Measurements from ENCODE around the gene CTAG1A. TPM values are rescaled to one million over a fixed set of nuclear protein-coding genes. Genes with fewer than 3 reads are reported as not detected.

The CTAG1A gene
- total RNA-seq, 2 experiments from 2014 or later, result not detected

DNA sequence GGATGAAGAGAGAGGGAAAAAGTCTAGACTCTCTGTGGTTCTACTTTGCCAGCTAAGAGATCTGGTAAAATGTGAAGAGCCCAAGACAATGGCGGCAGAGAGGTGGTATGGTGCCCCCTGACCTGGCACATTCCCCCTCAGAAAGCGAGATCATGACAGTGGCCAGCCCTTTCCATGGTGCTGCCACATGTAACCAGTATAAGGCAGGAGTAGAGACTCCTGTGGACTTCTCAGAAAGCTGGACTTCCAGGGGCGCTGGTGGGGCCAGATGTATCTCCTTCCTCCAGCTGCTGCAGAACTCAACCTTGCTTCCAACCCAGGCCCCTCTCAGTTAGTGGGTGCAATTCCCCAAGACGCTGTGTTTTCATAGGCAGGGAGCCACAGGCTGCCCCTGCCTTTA, 9.6 kb downstream of the CTAG1A start:
- H3K4me3 ChIP-seq (ENCODE audit: low read length), result no peak overlapping the region
- ChIA-PET POLR2A (no interaction called here), CTCF (no interaction called here)
- no peaks in the 10 kb centered on the region for H3K9me3 Mint-ChIP-seq
- DNase-seq (no peak), ATAC-seq (ENCODE audit: poor library complexity) (no peak)
- H3K36me3 Mint-ChIP-seq (ENCODE audit: low read depth), result no peaks in the 10 kb centered on the region
- H3K27ac ChIP-seq (ENCODE audit: low read depth in 1 of 2, low read length in 2 of 2), result no peak overlapping the region
- no peak overlapping the region for H3K27ac Mint-ChIP-seq
- H3K4me1 Mint-ChIP-seq (ENCODE audit: low read depth), result no peaks in the 10 kb centered on the region
- H3K4me1 ChIP-seq (ENCODE audit: insufficient read depth, low read length), result no peaks in the 10 kb centered on the region
- peaks cover 0 to 2% of the 10 kb centered on the region in 2 experiments for H3K27me3 ChIP-seq (ENCODE audit: control insufficient read depth in 1 of 2, insufficient read depth in 2 of 2, low read length in 2 of 2)
- no peaks in the 10 kb centered on the region for H3K36me3 ChIP-seq (ENCODE audit: insufficient read depth, low read length)
- TF ChIP-seq, protein P1, sequence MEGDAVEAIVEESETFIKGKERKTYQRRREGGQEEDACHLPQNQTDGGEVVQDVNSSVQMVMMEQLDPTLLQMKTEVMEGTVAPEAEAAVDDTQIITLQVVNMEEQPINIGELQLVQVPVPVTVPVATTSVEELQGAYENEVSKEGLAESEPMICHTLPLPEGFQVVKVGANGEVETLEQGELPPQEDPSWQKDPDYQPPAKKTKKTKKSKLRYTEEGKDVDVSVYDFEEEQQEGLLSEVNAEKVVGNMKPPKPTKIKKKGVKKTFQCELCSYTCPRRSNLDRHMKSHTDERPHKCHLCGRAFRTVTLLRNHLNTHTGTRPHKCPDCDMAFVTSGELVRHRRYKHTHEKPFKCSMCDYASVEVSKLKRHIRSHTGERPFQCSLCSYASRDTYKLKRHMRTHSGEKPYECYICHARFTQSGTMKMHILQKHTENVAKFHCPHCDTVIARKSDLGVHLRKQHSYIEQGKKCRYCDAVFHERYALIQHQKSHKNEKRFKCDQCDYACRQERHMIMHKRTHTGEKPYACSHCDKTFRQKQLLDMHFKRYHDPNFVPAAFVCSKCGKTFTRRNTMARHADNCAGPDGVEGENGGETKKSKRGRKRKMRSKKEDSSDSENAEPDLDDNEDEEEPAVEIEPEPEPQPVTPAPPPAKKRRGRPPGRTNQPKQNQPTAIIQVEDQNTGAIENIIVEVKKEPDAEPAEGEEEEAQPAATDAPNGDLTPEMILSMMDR (IDR thresholded peaks at IDR 0.05), result no peak
- H3K4me3 Mint-ChIP-seq, result no peak overlapping the region
- no peaks in the 10 kb centered on the region for H3K27me3 Mint-ChIP-seq
- H3K9me3 ChIP-seq (ENCODE audit: control insufficient read depth in 1 of 2, insufficient read depth in 1 of 2, low read length in 2 of 2), result no peaks in the 10 kb centered on the region
- intact Hi-C loops (cut with DNase I, micrococcal nuclease), result no loop called here

DNA sequence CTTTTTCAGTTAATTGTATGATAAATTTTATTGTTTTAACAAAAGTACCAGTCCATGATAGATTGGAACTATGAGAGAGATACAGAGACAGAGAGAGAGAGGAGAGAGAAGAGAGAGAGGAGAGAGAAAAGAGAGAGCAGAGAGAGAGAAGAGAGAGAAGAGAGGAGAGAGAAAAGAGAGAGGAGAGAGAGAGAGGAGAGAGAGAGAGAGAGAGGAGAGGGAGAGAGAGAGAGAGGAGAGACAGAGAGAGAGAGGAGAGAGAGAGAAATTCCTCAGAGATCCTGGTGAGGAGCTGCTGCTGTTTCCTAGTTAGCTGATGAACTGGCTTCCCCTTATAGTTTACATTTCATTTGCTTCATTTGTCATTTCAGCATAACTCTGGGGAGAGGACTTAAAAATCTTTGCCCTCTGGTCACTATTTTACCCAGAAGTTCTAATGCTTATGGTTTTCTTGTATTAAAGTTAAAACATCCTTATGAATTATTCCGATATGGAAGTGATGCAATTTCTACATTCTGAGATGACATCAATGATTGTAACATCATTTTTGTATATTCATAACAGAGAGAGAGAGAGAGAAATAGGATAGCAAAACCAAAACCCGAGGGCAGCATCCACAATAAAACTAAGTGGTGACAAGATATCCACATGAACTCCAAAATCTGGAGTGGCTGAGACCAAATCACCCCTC, 10.8 kb downstream of the CTAG1A start:
- no peak overlapping the region for H3K27ac Mint-ChIP-seq
- POLR2A ChIA-PET, result no interaction called here
- no peaks in the 10 kb centered on the region for H3K36me3 Mint-ChIP-seq (ENCODE audit: low read depth)
- DNase-seq (no peak), ATAC-seq (ENCODE audit: poor library complexity) (no peak)
- H3K36me3 ChIP-seq (ENCODE audit: insufficient read depth, low read length), result no peaks in the 10 kb centered on the region
- H3K9me3 ChIP-seq (ENCODE audit: control insufficient read depth in 1 of 2, insufficient read depth in 1 of 2, low read length in 2 of 2), result no peaks in the 10 kb centered on the region
- peaks cover 0 to 2% of the 10 kb centered on the region in 2 experiments for H3K27me3 ChIP-seq (ENCODE audit: control insufficient read depth in 1 of 2, insufficient read depth in 2 of 2, low read length in 2 of 2)
- intact Hi-C loops (cut with DNase I, micrococcal nuclease), result no loop called here
- no peak overlapping the region for H3K27ac ChIP-seq (ENCODE audit: low read depth in 1 of 2, low read length in 2 of 2)
- TF ChIP-seq, protein P1 (IDR thresholded peaks at IDR 0.05), result no peak
- no peaks in the 10 kb centered on the region for H3K4me1 Mint-ChIP-seq (ENCODE audit: low read depth)
- CTCF ChIA-PET, result no interaction called here
- H3K4me3 Mint-ChIP-seq, result no peak overlapping the region
- no peak overlapping the region for H3K4me3 ChIP-seq (ENCODE audit: low read length)
- H3K27me3 Mint-ChIP-seq, result no peaks in the 10 kb centered on the region
- no peaks in the 10 kb centered on the region for H3K9me3 Mint-ChIP-seq
- H3K4me1 ChIP-seq (ENCODE audit: insufficient read depth, low read length), result no peaks in the 10 kb centered on the region

DNA sequence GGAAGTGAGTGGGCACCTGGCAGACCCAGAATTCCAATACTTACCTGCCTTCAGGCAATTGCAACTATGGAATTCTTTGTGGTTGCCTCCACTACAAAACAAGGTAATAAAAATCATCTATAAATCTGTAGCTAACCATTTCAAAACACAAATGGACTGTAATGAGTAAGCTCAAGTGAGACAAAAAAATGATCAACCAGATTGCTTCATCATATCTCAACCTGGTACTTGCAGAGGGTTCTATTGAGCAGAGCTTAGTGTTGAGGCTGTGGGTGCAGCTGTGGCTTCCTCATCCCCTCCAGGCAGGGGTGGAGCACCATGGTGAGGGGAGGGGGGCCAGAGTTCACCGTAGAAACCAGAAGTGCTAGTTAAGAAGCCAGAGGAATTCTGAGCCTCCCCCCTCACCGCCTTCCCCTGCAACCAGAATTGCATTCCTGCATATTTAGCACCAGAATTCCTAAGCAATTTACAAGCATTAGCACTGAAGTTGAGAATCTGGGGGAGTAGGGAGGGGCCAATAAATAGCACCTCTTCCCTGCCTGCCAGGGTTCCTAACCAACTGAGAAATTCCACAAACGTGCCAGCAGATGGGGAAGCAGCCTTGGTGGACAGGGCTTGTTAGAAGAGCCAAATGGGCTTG, 11.5 kb downstream of the CTAG1A start:
- H3K27ac Mint-ChIP-seq, result no peak overlapping the region
- no peaks in the 10 kb centered on the region for H3K36me3 ChIP-seq (ENCODE audit: insufficient read depth, low read length)

More for the DNA sequence above, 11.5 kb downstream of the CTAG1A start:
- TF ChIP-seq, protein P1 (IDR thresholded peaks at IDR 0.05), result no peak
- no peaks in the 10 kb centered on the region for H3K9me3 ChIP-seq (ENCODE audit: control insufficient read depth in 1 of 2, insufficient read depth in 1 of 2, low read length in 2 of 2)
- ChIA-PET CTCF (no interaction called here), POLR2A (no interaction called here)
- Mint-ChIP-seq H3K27me3 (no peaks in the 10 kb centered on the region), H3K4me3 (no peak overlapping the region), H3K9me3 (no peaks in the 10 kb centered on the region), H3K4me1 (ENCODE audit: low read depth) (no peaks in the 10 kb centered on the region), H3K36me3 (ENCODE audit: low read depth) (no peaks in the 10 kb centered on the region)
- H3K27me3 ChIP-seq (ENCODE audit: control insufficient read depth in 1 of 2, insufficient read depth in 2 of 2, low read length in 2 of 2), result peaks cover 0 to 2% of the 10 kb centered on the region in 2 experiments
- no peak for ATAC-seq (ENCODE audit: poor library complexity)
- DNase-seq, result peak in 2 of 14 experiments; percentile 7 to 32
- H3K4me3 ChIP-seq (ENCODE audit: low read length), result no peak overlapping the region
- intact Hi-C loops (cut with DNase I, micrococcal nuclease), result no loop called here
- H3K27ac ChIP-seq (ENCODE audit: low read depth in 1 of 2, low read length in 2 of 2), result no peak overlapping the region
- no peaks in the 10 kb centered on the region for H3K4me1 ChIP-seq (ENCODE audit: insufficient read depth, low read length)

Measured in CD4-positive, alpha-beta T cell (primary cell).